Heart right ventricle (tissue), 16 donors: ENCODE measurements around the gene DNAJB11. TPM values are rescaled to one million over a fixed set of nuclear protein-coding genes. Genes with fewer than 3 reads are reported as not detected.
A peak's percentile ranks its signal among the peaks of the same experiment; 100 is the strongest.

ENCODE experiments used
- ATAC-seq, 8 donors: fragments of 200-7000 bp; cut with Tn5 transposase; one replicate each; pipeline ENCODE4 v1.9.1; 2020; ENCODE audit warnings: mild to moderate bottlenecking in 8 of 8, moderate library complexity in 8 of 8, moderate number of reproducible peaks in 1 of 8
- DNase-seq, 2 donors: peaks; one replicate each; pipeline ENCODE4 v3.0.0-alpha.2; 2020
- H3K27ac ChIP-seq, 10 donors: fragments of 200-600 bp; sonication (generic) in 2 of 10; one replicate each; pipeline versions ENCODE4 v1.5.0 to v1.8.0; 2020 to 2022; ENCODE audit warnings: mild to moderate bottlenecking in 3 of 10
- H3K27me3 ChIP-seq, 7 donors: fragments of 200-600 bp; one replicate each; pipeline ENCODE4 v1.8.0; 2021 to 2022; ENCODE audit warnings: mild to moderate bottlenecking in 2 of 7
- H3K36me3 ChIP-seq, 9 donors: fragments of 200-600 bp; sonication (generic) in 1 of 9; one replicate each; pipeline versions ENCODE4 v1.5.0 to v1.8.0; 2020 to 2022; ENCODE audit warnings: mild to moderate bottlenecking in 2 of 9
- H3K4me1 ChIP-seq, 9 donors: fragments of 200-600 bp; sonication (generic) in 1 of 9; one replicate each; pipeline versions ENCODE4 v1.5.0 to v1.8.0; 2020 to 2022; ENCODE audit warnings: mild to moderate bottlenecking in 4 of 9
- H3K4me3 ChIP-seq, 10 donors: fragments of 200-600 bp; sonication (generic) in 2 of 10; one replicate each; pipeline versions ENCODE4 v1.5.0 to v1.8.0; 2020 to 2022; ENCODE audit warnings: mild to moderate bottlenecking in 7 of 10, moderate library complexity in 2 of 10
- H3K9me3 ChIP-seq, 11 donors: fragments of 200-600 bp in 10 of 11; sonication (generic) in 2 of 11; one replicate each; pipeline versions ENCODE4 v1.5.0 to v1.8.0; 2013 to 2022; ENCODE audit warnings: mild to moderate bottlenecking in 2 of 11, control low read depth in 1 of 11, moderate library complexity in 1 of 11
- WGBS, 2 donors: extraction: QIAGEN DNeasy Blood & Tissue Kit; methylation state at CpG; one replicate each; pipeline ENCODE4 v1.1.7; 2013; ENCODE audit warnings: inconsistent platforms in 1 of 2; 5-methylcytosine and 5-hydroxymethylcytosine counted together
- intact Hi-C, 10 donors: fragments of 100-400 bp; cut with DNase I; formaldehyde crosslinking; loops; one replicate each; pipeline versions ENCODE4 v1.11.1 to v1.14.2; 2022
- polyA plus RNA-seq, 2 donors: library from polyadenylated mRNA; stranded (reverse); fragments of 200-250 nt; gene quantifications; one replicate each; pipeline ENCODE4 v1.2.3, GENCODE V29; 2013
- total RNA-seq, 10 donors: library from RNA; stranded (reverse); fragmentation: NEBNext Ultra II Directional in 3 of 10; extraction: Animal tissue kit (Norgen Biotek cat#: 25700) in 3 of 10; gene quantifications; one replicate each; pipeline versions ENCODE4 v1.2.1 to v1.2.4, GENCODE V29; 2021 to 2023
- TF ChIP-seq, protein P1 (sequence below), 9 donors: fragments of 200-600 bp; sonication (generic) in 2 of 9; IDR thresholded peaks; one replicate each; pipeline versions ENCODE4 v1.5.0 to v1.8.0; 2021 to 2022; ENCODE audit warnings: antibody characterized with exemption in 9 of 9, mild to moderate bottlenecking in 5 of 9, moderate library complexity in 1 of 9
- donor health status: Arrhythmogenic right ventricular cardiomyopathy.
- donor health status: ischemic (EF 13 %, LVEDD 7.1; RV severe dilation, severe dysfunction).
- donor health status: healthy with polysubstance abuse.
- donor health status: DM: no; HTN: yes; CAD: no.
- donor health status: DM: no; HTN: no; CAD: no.
- donor health status: ischemic (EF 25% LVEDD 6.9; RV normal size, moderate dysfunction).
- donor health status: ischemic (EF 25% LVEDD 5.7; RV mildly dilated, moderate dysfunction).
- donor health status: healthy.
- donor health status: DM: yes; HTN: yes; CAD: no.
- donor health status: Ischemic cardiomyopathy.
- donor health status: ischemic (EF 35%, LVEDD 5.7; RV mildly dilated, moderate dysfunction).
- donor health status: nonischemic (EF 11% LVEDD 7.7; RV severe dilation, severe dysfunction).
- donor health status: DM: yes; HTN: yes; CAD: no.
- donor health status: PGD.
- donor health status: ischemic (EF 29% LVEDD 5.4; RV normal size, mild dysfunction).
- donor health status: nonischemic (EF 23%, LVEDD 6.1; RV moderate dilation, normal function).

The DNAJB11 gene
- total and polyA plus RNA-seq, 12 donors, result 17.9 to 147 (median 24.2) TPM

DNA sequence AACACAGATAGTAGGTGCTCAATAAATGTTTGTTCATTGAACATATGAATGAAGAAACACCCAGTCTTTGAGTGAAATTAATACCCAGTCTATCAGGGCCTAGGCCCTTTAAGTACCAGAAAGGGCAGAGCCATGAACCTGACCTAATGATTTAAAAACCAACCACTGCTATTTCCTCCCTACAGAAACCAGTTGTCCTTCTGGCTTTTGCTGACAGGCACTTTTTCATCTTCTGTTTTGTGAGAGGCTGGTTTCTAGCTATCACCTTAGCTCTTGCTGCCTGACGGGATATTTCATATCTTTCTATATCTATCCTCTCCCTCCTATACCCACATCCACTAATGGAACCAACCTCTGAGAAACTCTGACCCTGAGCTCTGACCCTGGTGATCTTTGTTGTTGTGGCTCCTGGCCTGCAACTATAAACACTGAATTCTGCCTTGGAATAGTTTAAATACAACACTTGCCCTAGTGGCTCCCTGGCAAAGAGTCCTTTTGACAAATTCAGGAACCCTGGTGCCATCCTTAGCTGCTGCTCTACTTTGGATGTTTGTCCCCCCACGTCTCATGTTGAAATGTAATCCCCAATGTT lies 38.2 kb downstream of the DNAJB11 start:
- Histone ChIP-seq H3K4me1 (no peaks in the 10 kb centered on the region), H3K9me3 (no peaks in the 10 kb centered on the region), H3K27me3 (peaks cover 0 to 10% (median 0%) of the 10 kb centered on the region in 7 donors), H3K36me3 (no peaks in the 10 kb centered on the region), H3K27ac (no peak overlapping the region), H3K4me3 (no peak overlapping the region)
- TF ChIP-seq, protein P1, sequence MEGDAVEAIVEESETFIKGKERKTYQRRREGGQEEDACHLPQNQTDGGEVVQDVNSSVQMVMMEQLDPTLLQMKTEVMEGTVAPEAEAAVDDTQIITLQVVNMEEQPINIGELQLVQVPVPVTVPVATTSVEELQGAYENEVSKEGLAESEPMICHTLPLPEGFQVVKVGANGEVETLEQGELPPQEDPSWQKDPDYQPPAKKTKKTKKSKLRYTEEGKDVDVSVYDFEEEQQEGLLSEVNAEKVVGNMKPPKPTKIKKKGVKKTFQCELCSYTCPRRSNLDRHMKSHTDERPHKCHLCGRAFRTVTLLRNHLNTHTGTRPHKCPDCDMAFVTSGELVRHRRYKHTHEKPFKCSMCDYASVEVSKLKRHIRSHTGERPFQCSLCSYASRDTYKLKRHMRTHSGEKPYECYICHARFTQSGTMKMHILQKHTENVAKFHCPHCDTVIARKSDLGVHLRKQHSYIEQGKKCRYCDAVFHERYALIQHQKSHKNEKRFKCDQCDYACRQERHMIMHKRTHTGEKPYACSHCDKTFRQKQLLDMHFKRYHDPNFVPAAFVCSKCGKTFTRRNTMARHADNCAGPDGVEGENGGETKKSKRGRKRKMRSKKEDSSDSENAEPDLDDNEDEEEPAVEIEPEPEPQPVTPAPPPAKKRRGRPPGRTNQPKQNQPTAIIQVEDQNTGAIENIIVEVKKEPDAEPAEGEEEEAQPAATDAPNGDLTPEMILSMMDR (IDR thresholded peaks at IDR 0.05), result no peak
- no peak for ATAC-seq
- DNase-seq, result no peak
- intact Hi-C loops, result no loop called here
- 86% methylated on average over 2 of the region's 2 CpGs for WGBS, 2 donors

DNA sequence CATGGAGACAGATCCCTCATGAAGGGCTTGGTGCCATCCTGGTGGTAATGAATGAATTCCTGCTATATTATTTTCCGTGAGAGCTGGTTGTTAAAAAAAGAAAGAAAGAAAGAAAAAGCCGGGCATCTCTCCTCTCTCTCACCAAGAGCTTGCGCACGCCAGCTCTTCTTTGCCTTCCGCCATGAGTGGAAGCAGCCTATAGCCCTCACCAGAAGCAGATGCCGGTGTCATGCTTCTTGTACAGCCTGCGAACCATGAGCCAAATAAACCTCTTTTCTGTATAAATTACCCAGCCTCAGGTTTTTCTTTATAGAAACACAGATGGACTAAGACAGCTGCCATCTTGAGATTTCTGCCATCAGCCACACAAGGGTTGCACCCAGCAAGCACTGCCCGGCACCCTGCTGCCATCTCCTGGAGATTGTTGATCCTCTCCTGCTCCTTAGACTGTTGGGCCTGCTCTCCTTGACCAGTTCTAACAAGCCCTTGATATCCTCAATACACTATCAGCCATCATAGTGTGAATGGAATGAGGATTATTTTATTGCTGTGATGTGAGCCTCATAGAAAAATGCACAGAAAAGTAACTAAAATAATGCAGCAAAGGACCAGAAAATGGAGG lies 38.8 kb downstream of the DNAJB11 start:
- DNase-seq (no peak), ATAC-seq (peak in 3 of 8 donors; percentile 29 to 49 (median 47))
- intact Hi-C loops, result no loop called here
- WGBS, 2 donors, result 92% methylated on average over 8 of the region's 8 CpGs
- peaks cover 0 to 16% (median 3%) of the 10 kb centered on the region in 7 donors for H3K27me3 ChIP-seq
- TF ChIP-seq, protein P1 (IDR thresholded peaks at IDR 0.05), result peak in 5 of 9 donors; percentile 11 to 36 (median 22)
- no peaks in the 10 kb centered on the region for H3K9me3 ChIP-seq
- H3K27ac ChIP-seq, result no peak overlapping the region
- H3K4me1 ChIP-seq, result no peaks in the 10 kb centered on the region
- no peak overlapping the region for H3K4me3 ChIP-seq
- no peaks in the 10 kb centered on the region for H3K36me3 ChIP-seq

DNA sequence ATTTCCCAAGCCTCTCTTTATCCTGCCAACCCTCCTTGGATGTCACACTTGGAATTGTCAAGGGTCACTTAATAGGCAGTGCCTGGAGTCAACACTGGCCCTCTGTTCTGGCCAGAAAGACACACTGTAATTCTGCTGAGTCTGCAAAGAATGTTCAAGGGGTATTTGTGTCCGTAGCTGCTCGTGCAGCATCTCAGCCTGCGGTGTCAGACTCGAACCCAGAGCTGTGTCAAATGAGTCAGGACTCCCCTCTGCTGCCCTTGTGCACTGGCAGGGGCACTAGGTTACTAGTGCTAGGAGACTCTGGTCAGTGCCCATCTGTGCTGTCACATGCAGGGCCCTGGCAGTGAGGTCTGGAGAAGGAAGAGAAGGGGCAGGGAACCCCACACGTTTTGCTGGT lies 41.5 kb downstream of the DNAJB11 start:
- TF ChIP-seq, protein P1 (IDR thresholded peaks at IDR 0.05), result no peak
- H3K36me3 ChIP-seq, result no peaks in the 10 kb centered on the region
- no peak overlapping the region for H3K27ac ChIP-seq
- ATAC-seq (no peak), DNase-seq (no peak)
- intact Hi-C loops, result loop anchor here in 2 of 10 donors (5.0 to 10.0 kb wide), 3 partner anchors 143 to 553 kb away; no protein-coding TSS in a partner anchor
- H3K4me1 ChIP-seq, result peaks cover 0 to 5% (median 3%) of the 10 kb centered on the region in 9 donors
- peaks cover 0 to 31% (median 8%) of the 10 kb centered on the region in 7 donors for H3K27me3 ChIP-seq
- 68 to 77% methylated on average over 5 of the region's 5 CpGs for WGBS, 2 donors
- H3K4me3 ChIP-seq, result no peak overlapping the region
- no peaks in the 10 kb centered on the region for H3K9me3 ChIP-seq

DNA sequence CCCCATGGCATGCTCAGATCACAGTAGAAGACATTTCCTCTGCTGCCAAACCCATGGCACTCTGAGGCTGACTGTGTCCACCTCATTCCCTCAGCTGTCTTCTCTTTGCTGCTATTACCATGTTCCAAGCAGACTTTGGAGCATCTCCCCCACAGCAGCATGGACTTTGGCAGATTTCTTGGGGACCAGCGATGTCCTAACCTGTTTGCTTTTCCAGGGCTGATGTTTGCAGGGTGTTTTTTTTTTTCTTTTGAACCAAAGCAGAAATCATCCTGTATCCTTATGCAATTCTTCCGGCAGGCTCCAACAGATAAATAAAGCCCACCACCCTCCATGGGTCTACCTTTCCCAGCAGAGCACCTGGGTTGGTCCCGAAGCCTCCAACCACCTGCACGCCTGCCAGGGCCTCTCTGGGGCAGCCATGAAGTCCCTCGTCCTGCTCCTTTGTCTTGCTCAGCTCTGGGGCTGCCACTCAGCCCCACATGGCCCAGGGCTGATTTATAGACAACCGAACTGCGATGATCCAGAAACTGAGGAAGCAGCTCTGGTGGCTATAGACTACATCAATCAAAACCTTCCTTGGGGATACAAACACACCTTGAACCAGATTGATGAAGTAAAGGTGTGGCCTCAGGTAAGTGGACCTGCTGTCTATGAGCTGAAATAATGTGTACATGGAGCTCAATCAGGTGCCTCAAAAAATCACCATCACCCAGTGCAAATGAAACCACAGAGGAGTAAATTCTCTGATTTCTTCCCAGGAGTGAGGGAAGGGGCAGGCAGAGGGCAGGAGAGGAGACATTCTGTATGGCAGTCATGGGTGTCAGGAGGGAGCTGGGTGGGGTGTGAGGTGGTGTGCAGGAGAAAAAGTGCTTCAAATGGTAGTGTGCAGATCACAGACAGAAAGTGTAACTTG lies 42.5 kb downstream of the DNAJB11 start, which contains the start of gene AHSG:
Gene AHSG (plus strand): TSS at position 340 of the 916 bp plus-strand sequence. CDS start 82 bp downstream, at position 422.
- DNase-seq (no peak), ATAC-seq (no peak)
- TF ChIP-seq, protein P1 (IDR thresholded peaks at IDR 0.05), result no peak
- WGBS, 2 donors, result 86 to 87% methylated on average over 7 of the region's 7 CpGs
- Histone ChIP-seq H3K36me3 (no peaks in the 10 kb centered on the region), H3K27me3 (peaks cover 0 to 40% (median 17%) of the 10 kb centered on the region in 7 donors), H3K4me3 (no peak within 1 kb of the TSS), H3K9me3 (no peaks in the 10 kb centered on the region), H3K4me1 (peaks cover 0 to 11% (median 6%) of the 10 kb centered on the region in 9 donors), H3K27ac (no peak within 1 kb of the TSS)
- intact Hi-C loops, result loop anchor here in 2 of 10 donors (5.0 to 10.0 kb wide), 3 partner anchors 142 to 552 kb away; no protein-coding TSS in a partner anchor
